Lower leg skin (tissue), 3 donors: Measurements from ENCODE around the gene CIART.

Experiments used
- CTCF ChIP-seq, 3 donors: fragments of 450-650 bp; IDR thresholded peaks; one replicate each; pipeline ENCODE4 v1.5.1; 2016; ENCODE audit warnings: antibody characterized with exemption in 3 of 3, mild to moderate bottlenecking in 3 of 3, moderate library complexity in 2 of 3
- POLR2A ChIP-seq, 2 donors: fragments of 450-650 bp; IDR thresholded peaks; one replicate each; pipeline ENCODE4 v1.6.1; 2016 to 2017; ENCODE audit warnings: antibody characterized with exemption in 2 of 2, mild to moderate bottlenecking in 1 of 2, moderate library complexity in 1 of 2

- no peak for TF ChIP-seq POLR2A (IDR thresholded peaks at IDR 0.05)
- TF ChIP-seq CTCF (IDR thresholded peaks at IDR 0.05), result no peak
Observed at GRCh38 chr1:150288382-150288781, 6.0 kb downstream of the CIART start.
